ENCODE measurements around the gene MAN1C1. TPM values are rescaled to one million over a fixed set of nuclear protein-coding genes. Genes with fewer than 3 reads are reported as not detected.

Gene MAN1C1
- total RNA-seq = 4.7 and 12.1 TPM in 2 replicates

GRCh38 chr1:25616095-25616986 lies at the start of gene MAN1C1:
MAN1C1 (plus strand) TSS chr1:25616791; CDS start chr1:25617798, 1,007 bp downstream.

GRCh38 chr1:25799935-25800702 lies 183.5 kb downstream of the MAN1C1 start, which contains the start of gene SELENON:
SELENON (plus strand) TSS chr1:25800193; CDS start chr1:25800231, 38 bp downstream.

GRCh38 chr1:25819491-25820246 lies 203.1 kb downstream of the MAN1C1 start, which contains the start of gene MTFR1L:
MTFR1L (plus strand) TSS chr1:25819954; CDS start chr1:25823105, 3,151 bp downstream.

Other genes with a start within 250 kb of the MAN1C1 start
- 0.15 and 0.99 TPM in 2 replicates for gene RHCE, start 196.0 kb upstream of the MAN1C1 start, total RNA-seq
- 14.0 and 14.4 TPM in 2 replicates for gene MACO1, start 185.9 kb upstream of the MAN1C1 start, total RNA-seq
- gene LDLRAP1, start 73.2 kb upstream of the MAN1C1 start, total RNA-seq = 5.1 and 12.1 TPM in 2 replicates
- gene SELENON, start 183.4 kb downstream of the MAN1C1 start, total RNA-seq = 27.5 and 34.9 TPM in 2 replicates
- gene MTFR1L, start 203.2 kb downstream of the MAN1C1 start, total RNA-seq = 45.7 and 66.0 TPM in 2 replicates
- 0.33 and 1.0 TPM in 2 replicates for gene AUNIP, start 242.7 kb downstream of the MAN1C1 start, total RNA-seq

All from smooth muscle cell of trachea (primary cell).